CMK (cell line): ENCODE results near the gene TMPRSS4.

Experiments used
- DNase-seq: peaks from one replicate; pipeline ENCODE4 v3.0.0-alpha.2; 2010; ENCODE audit warnings: low read depth

The TMPRSS4 gene

GRCh38 chr11:118076754-118077281, at the start of gene TMPRSS4:
TSS of gene TMPRSS4 (plus strand) at chr11:118077078. CDS start at chr11:118077303, 225 bp downstream.
- no peak for DNase-seq

GRCh38 chr11:118027694-118028093, 49.2 kb upstream of the TMPRSS4 start:
- no peak for DNase-seq

GRCh38 chr11:118028626-118029025, 48.3 kb upstream of the TMPRSS4 start:
- no peak for DNase-seq

GRCh38 chr11:118033443-118033842, 43.4 kb upstream of the TMPRSS4 start:
- no peak for DNase-seq

- DNase-seq, result no peak
Observed at GRCh38 chr11:118042141-118042540, 34.7 kb upstream of the TMPRSS4 start.

GRCh38 chr11:118042796-118043195, 34.1 kb upstream of the TMPRSS4 start:
- DNase-seq, result no peak

- DNase-seq, result no peak
Observed at GRCh38 chr11:118045191-118045590, 31.7 kb upstream of the TMPRSS4 start.

- no peak for DNase-seq
Observed at GRCh38 chr11:118046051-118046963, 30.6 kb upstream of the TMPRSS4 start.

GRCh38 chr11:118046964-118047700, 29.7 kb upstream of the TMPRSS4 start:
- DNase-seq, result no peak

- DNase-seq, result no peak
Observed at GRCh38 chr11:118047749-118048148, 29.1 kb upstream of the TMPRSS4 start.

- no peak for DNase-seq
Observed at GRCh38 chr11:118048472-118049370, 28.2 kb upstream of the TMPRSS4 start.

- no peak for DNase-seq
Observed at GRCh38 chr11:118049771-118050170, 27.1 kb upstream of the TMPRSS4 start.

- no peak for DNase-seq
Observed at GRCh38 chr11:118050208-118050891, 26.5 kb upstream of the TMPRSS4 start.

- no peak for DNase-seq
Observed at GRCh38 chr11:118051136-118051610, 25.7 kb upstream of the TMPRSS4 start.

- no peak for DNase-seq
Observed at GRCh38 chr11:118051611-118052461, 25.0 kb upstream of the TMPRSS4 start.

- DNase-seq, result no peak
Observed at GRCh38 chr11:118052581-118053206, 24.2 kb upstream of the TMPRSS4 start.

- no peak for DNase-seq
Observed at GRCh38 chr11:118054712-118055640, 21.9 kb upstream of the TMPRSS4 start.

GRCh38 chr11:118055966-118056365, 20.9 kb upstream of the TMPRSS4 start:
- no peak for DNase-seq
